Adrenal gland (tissue), 12 donors: Measurements from ENCODE around the gene PLCG2. TPM values are rescaled to one million over a fixed set of nuclear protein-coding genes. Genes with fewer than 3 reads are reported as not detected.

Experiments
- DNase-seq, 7 donors: peaks; one replicate each; pipeline ENCODE4 v3.0.0-alpha.2; 2019 to 2020
- H3K27ac ChIP-seq, 5 donors: fragments of 200-600 bp; sonication (generic) in 4 of 5; 1 replicate in 3 of 5; 2 replicates in 2 of 5; pipeline versions ENCODE4 v1.5.1 to v1.8.0; 2016 to 2020; ENCODE audit warnings: mild to moderate bottlenecking in 1 of 5
- H3K27me3 ChIP-seq: fragments of 200-600 bp; 2 replicates; pipeline ENCODE4 v1.8.0; 2021
- H3K36me3 ChIP-seq, 2 donors: fragments of 200-600 bp; replicated peaks in 1 of 2; 1 replicate in 1 of 2; 2 replicates in 1 of 2; pipeline versions ENCODE4 v1.5.1 to v1.8.0; 2018 to 2022
- H3K4me1 ChIP-seq, 2 donors: fragments of 200-600 bp; replicated peaks in 1 of 2; 1 replicate in 1 of 2; 2 replicates in 1 of 2; pipeline versions ENCODE4 v1.5.1 to v1.8.0; 2018 to 2021
- H3K4me3 ChIP-seq, 4 donors: fragments of 200-600 bp; sonication (generic) in 3 of 4; one replicate each; pipeline ENCODE4 v1.5.1; 2016 to 2018
- H3K9me3 ChIP-seq, 3 donors: fragments of 200-600 bp; sonication (generic) in 1 of 3; replicated peaks in 1 of 3; 1 replicate in 2 of 3; 2 replicates in 1 of 3; pipeline versions ENCODE4 v1.5.1 to v1.8.0; 2016 to 2021
- CTCF ChIP-seq, 6 experiments: fragments of 450-650 bp in 4 of 6; fragments of 200-600 bp in 2 of 6; sonication (generic) in 1 of 6; IDR thresholded peaks; 1 replicate in 5 of 6; 2 replicates in 1 of 6; pipeline versions ENCODE4 v1.5.1 to v1.8.0; 2016 to 2021; ENCODE audit warnings: antibody characterized with exemption in 6 of 6, mild to moderate bottlenecking in 2 of 6, moderate library complexity in 1 of 6
- POLR2A ChIP-seq, 2 donors: fragments of 450-650 bp; IDR thresholded peaks; one replicate each; pipeline ENCODE4 v1.6.1; 2017; ENCODE audit warnings: antibody characterized with exemption in 2 of 2, mild to moderate bottlenecking in 2 of 2, moderate library complexity in 1 of 2
- WGBS, 4 donors: extraction: QIAGEN DNeasy Blood & Tissue Kit in 2 of 4; methylation state at CpG; one replicate each; pipeline versions ENCODE4 v1.1.5 to v1.1.7; 2013 to 2017; 5-methylcytosine and 5-hydroxymethylcytosine counted together
- intact Hi-C, 2 donors: fragments of 100-400 bp; cut with DNase I; formaldehyde crosslinking; loops; one replicate each; pipeline versions ENCODE4 v1.14.1 to v1.15.0; 2022 to 2023
- polyA plus RNA-seq, 3 donors: library from polyadenylated mRNA; stranded (reverse); fragments of 200-250 nt in 2 of 3; fragments of 350-450 nt in 1 of 3; fragmentation: Illumina TruSeq in 1 of 3; extraction: RNeasy Lipid Tissue Mini Kit (QIAGEN cat#74804) in 1 of 3; gene quantifications; one replicate each; pipeline ENCODE4 v1.2.3, GENCODE V29; 2013 to 2014
- total RNA-seq, 9 donors: library from RNA; depleted of rRNA in 4 of 9; stranded (reverse); fragments of >200 nt in 4 of 9; fragments of 120-200 nt in 1 of 9; fragmentation: NEBNext Ultra II Directional in 1 of 9; extraction: Animal tissue kit (Norgen Biotek cat#: 25700) in 1 of 9; gene quantifications; one replicate each; pipeline versions ENCODE4 v1.1.0 to v1.2.4, GENCODE V29; 2013 to 2023
- donor health status: healthy with polysubstance abuse.
- donor health status: Bipolar disorder and iron deficiency.
- donor health status: DM: yes; HTN: yes; CAD: no.
- donor health status: DM: no; HTN: no; CAD: no.
- donor health status: DM: no; HTN: no; CAD: no.
- donor health status: DM: yes; HTN: yes; CAD: no.

PLCG2 gene
- total and polyA plus RNA-seq, 12 donors: 4.8 to 47.6 (median 10.9) TPM

GRCh38 chr16:81881228-81881627 is 102.1 kb downstream of the PLCG2 start:
- no peaks in the 10 kb centered on the region for H3K36me3 ChIP-seq
- no peak for TF ChIP-seq POLR2A (IDR thresholded peaks at IDR 0.05)
- no peak for TF ChIP-seq CTCF (IDR thresholded peaks at IDR 0.05)
- WGBS, 4 donors: 90 to 96% (median 92%) methylated on average over 2 of the region's 2 CpGs
- H3K9me3 ChIP-seq: no peaks in the 10 kb centered on the region
- H3K27ac ChIP-seq: no peak overlapping the region
- H3K27me3 ChIP-seq: no peaks in the 10 kb centered on the region
- intact Hi-C loops: no loop called here
- no peak for DNase-seq
- no peak overlapping the region for H3K4me3 ChIP-seq
- no peaks in the 10 kb centered on the region for H3K4me1 ChIP-seq

- Histone ChIP-seq H3K4me1 (no peaks in the 10 kb centered on the region), H3K27me3 (no peaks in the 10 kb centered on the region), H3K36me3 (no peaks in the 10 kb centered on the region), H3K4me3 (no peak overlapping the region), H3K9me3 (no peaks in the 10 kb centered on the region), H3K27ac (no peak overlapping the region)
- WGBS, 4 donors: 82 to 86% (median 84%) methylated on average over 5 of the region's 5 CpGs
- DNase-seq: no peak
- TF ChIP-seq CTCF (IDR thresholded peaks at IDR 0.05) (no peak), POLR2A (IDR thresholded peaks at IDR 0.05) (no peak)
- intact Hi-C loops: no loop called here
Measured at GRCh38 chr16:81882559-81882958, 103.5 kb downstream of the PLCG2 start.

GRCh38 chr16:81883235-81883634 is 104.1 kb downstream of the PLCG2 start:
- TF ChIP-seq CTCF (IDR thresholded peaks at IDR 0.05) (no peak), POLR2A (IDR thresholded peaks at IDR 0.05) (no peak)
- no peaks in the 10 kb centered on the region for H3K36me3 ChIP-seq
- 77 to 87% (median 83%) methylated on average over 3 to 6 of the region's 6 CpGs for WGBS, 4 donors
- no peak overlapping the region for H3K4me3 ChIP-seq
- intact Hi-C loops: no loop called here
- no peaks in the 10 kb centered on the region for H3K9me3 ChIP-seq
- no peaks in the 10 kb centered on the region for H3K27me3 ChIP-seq
- H3K4me1 ChIP-seq: no peaks in the 10 kb centered on the region
- no peak for DNase-seq
- H3K27ac ChIP-seq: no peak overlapping the region

GRCh38 chr16:81885976-81886586 is 107.0 kb downstream of the PLCG2 start:
- no peak overlapping the region for H3K27ac ChIP-seq
- WGBS, 4 donors: 36 to 47% (median 37%) methylated on average over 9 of the region's 9 CpGs
- H3K4me3 ChIP-seq: no peak overlapping the region
- H3K9me3 ChIP-seq: no peaks in the 10 kb centered on the region
- no peaks in the 10 kb centered on the region for H3K4me1 ChIP-seq
- H3K27me3 ChIP-seq: no peaks in the 10 kb centered on the region
- DNase-seq: peak in 1 of 7 donors; percentile 28
- no peak for TF ChIP-seq POLR2A (IDR thresholded peaks at IDR 0.05)
- peak; percentile 25 to 64 (median 46) for TF ChIP-seq CTCF (IDR thresholded peaks at IDR 0.05)
- intact Hi-C loops: no loop called here
- no peaks in the 10 kb centered on the region for H3K36me3 ChIP-seq
